B cell (primary cell): ENCODE measurements around the gene BICDL2. TPM values are rescaled to one million over a fixed set of nuclear protein-coding genes. Genes with fewer than 3 reads are reported as not detected.

Experiments used
- ATAC-seq: fragments of 200-7000 bp; cut with Tn5 transposase; one replicate; pipeline ENCODE4 v1.10.0; 2021; ENCODE audit warnings: low read depth, mild to moderate bottlenecking, moderate number of reproducible peaks, moderate library complexity
- CTCF ChIA-PET: fragments of 350-600 bp; sonication (Branson Sonifier 250); formaldehyde crosslinking; loops from one replicate; lab custom pipeline; 2021; ENCODE audit warnings: antibody characterized with exemption, inconsistent platforms; lab: Charles Lee
- POLR2A ChIA-PET: fragments of 350-600 bp; sonication (Branson Sonifier 250); formaldehyde crosslinking; loops from one replicate; lab custom pipeline; 2021; ENCODE audit warnings: antibody characterized with exemption; lab: Charles Lee
- DNase-seq: peaks from one replicate; pipeline ENCODE4 v3.0.0; 2013
- H2AFZ ChIP-seq: 2 replicates; pipeline ENCODE4 v1.6.1; 2012; ENCODE audit warnings: mild to moderate bottlenecking, low read depth, low read length; ENCODE audit not compliant: insufficient read depth, poor library complexity, severe bottlenecking
- H3K27ac ChIP-seq, 2 donors: 1 replicate in 1 of 2; 2 replicates in 1 of 2; pipeline ENCODE4 v1.5.1; 2012 to 2013; ENCODE audit warnings: low read length in 2 of 2, mild to moderate bottlenecking in 2 of 2, moderate library complexity in 1 of 2
- H3K27me3 ChIP-seq, 4 experiments: fragments of 200-600 bp in 1 of 4; sonication (generic) in 1 of 4; replicated peaks in 1 of 4; 1 replicate in 2 of 4; 2 replicates in 2 of 4; pipeline versions ENCODE4 v1.6.1 to v1.7.0; 2013 to 2016; ENCODE audit warnings: low read length in 3 of 4, mild to moderate bottlenecking in 2 of 4, mixed read lengths in 1 of 4, moderate library complexity in 1 of 4; ENCODE audit not compliant: insufficient read depth in 4 of 4, control insufficient read depth in 3 of 4; ENCODE audit errors: control extremely low read depth in 1 of 4
- H3K36me3 ChIP-seq, 2 experiments: replicated peaks in 1 of 2; 1 replicate in 1 of 2; 2 replicates in 1 of 2; pipeline versions ENCODE4 v1.6.1 to v1.7.1; 2013; ENCODE audit warnings: low read length in 1 of 2; ENCODE audit not compliant: insufficient read depth in 2 of 2, control insufficient read depth in 1 of 2; ENCODE audit errors: control extremely low read depth in 1 of 2, extremely low read depth in 1 of 2
- H3K4me1 ChIP-seq, 2 donors: fragments of 200-600 bp in 1 of 2; sonication (generic) in 1 of 2; 1 replicate in 1 of 2; 2 replicates in 1 of 2; pipeline versions ENCODE4 v1.5.1 to v1.6.1; 2013 to 2017; ENCODE audit warnings: low read length in 2 of 2; ENCODE audit not compliant: control insufficient read depth in 2 of 2, insufficient read depth in 2 of 2
- H3K4me2 ChIP-seq: replicated peaks from 2 replicates; pipeline ENCODE3; 2012; ENCODE audit warnings: mild to moderate bottlenecking, low read depth, low read length; ENCODE audit not compliant: poor library complexity, severe bottlenecking
- H3K4me3 ChIP-seq, 5 experiments: fragments of 200-600 bp in 1 of 5; sonication (generic) in 1 of 5; 1 replicate in 3 of 5; 2 replicates in 2 of 5; pipeline versions ENCODE4 v1.5.1 to v1.7.0; 2011 to 2016; ENCODE audit warnings: low read length in 4 of 5, mild to moderate bottlenecking in 4 of 5, low read depth in 2 of 5, control low read depth in 1 of 5, moderate library complexity in 1 of 5; ENCODE audit not compliant: insufficient read depth in 1 of 5; ENCODE audit errors: control extremely low read depth in 1 of 5, extremely low read depth in 1 of 5
- H3K79me2 ChIP-seq: fragments of 200-600 bp; sonication (generic); one replicate; pipeline ENCODE4 v1.6.0; 2016; ENCODE audit warnings: low read length; ENCODE audit not compliant: control insufficient read depth, insufficient read depth
- H3K9ac ChIP-seq: fragments of 200-600 bp; sonication (generic); 2 replicates; pipeline ENCODE4 v1.6.1; 2017; ENCODE audit warnings: mild to moderate bottlenecking, low read length, moderate library complexity
- H3K9me3 ChIP-seq, 3 donors: one replicate each; pipeline versions ENCODE4 v1.6.1 to v1.7.1; 2013; ENCODE audit warnings: low read length in 2 of 3; ENCODE audit not compliant: control insufficient read depth in 2 of 3, insufficient read depth in 1 of 3; ENCODE audit errors: control extremely low read depth in 1 of 3
- H4K20me1 ChIP-seq: 2 replicates; pipeline ENCODE4 v1.6.0; 2012; ENCODE audit warnings: mild to moderate bottlenecking, low read length; ENCODE audit not compliant: insufficient read depth, control insufficient read depth, poor library complexity, severe bottlenecking
- H3K27ac Mint-ChIP-seq: one replicate; pipeline ENCODE4 v1.8.0; 2021; ENCODE audit warnings: mixed read lengths
- H3K27me3 Mint-ChIP-seq: one replicate; pipeline ENCODE4 v1.8.0; 2021; ENCODE audit warnings: mixed read lengths
- H3K4me1 Mint-ChIP-seq: one replicate; pipeline ENCODE4 v1.8.0; 2021; ENCODE audit warnings: mixed read lengths
- H3K4me3 Mint-ChIP-seq: one replicate; pipeline ENCODE4 v1.8.0; 2021; ENCODE audit warnings: mixed read lengths
- H3K9me3 Mint-ChIP-seq: one replicate; pipeline ENCODE4 v1.8.0; 2022; ENCODE audit warnings: mixed read lengths; ENCODE audit not compliant: insufficient read depth
- EZH2 ChIP-seq: IDR thresholded peaks from 2 replicates; pipeline ENCODE4 v1.6.1; 2012; ENCODE audit warnings: borderline replicate concordance, low read depth, mild to moderate bottlenecking, moderate library complexity, low read length; ENCODE audit not compliant: insufficient read depth, poor library complexity, severe bottlenecking
- WGBS: methylation state at CpG from one replicate; pipeline ENCODE4 v1.1.5; 2013; ENCODE audit warnings: missing lambda C conversion rate; ENCODE audit not compliant: insufficient coverage; 5-methylcytosine and 5-hydroxymethylcytosine counted together
- intact Hi-C: fragments of 100-400 bp; cut with micrococcal nuclease; formaldehyde crosslinking; loops from one replicate; pipeline ENCODE4 v1.10.0; 2022
- polyA plus RNA-seq: library from polyadenylated mRNA; depleted of rRNA; stranded (reverse); fragments of >200 nt; gene quantifications from 2 replicates; pipeline ENCODE4 v1.2.3, GENCODE V29; 2012
- total RNA-seq, 2 donors: library from RNA; stranded (reverse); fragments of 120-200 nt in 1 of 2; gene quantifications; 1 replicate in 1 of 2; 2 replicates in 1 of 2; pipeline versions ENCODE4 v1.2.3 to v1.2.4, GENCODE V29; 2013 to 2022
- TF ChIP-seq, protein P1 (sequence below): fragments of 200-600 bp; IDR thresholded peaks from one replicate; pipeline ENCODE4 v1.8.0; 2022; ENCODE audit warnings: antibody characterized with exemption, mild to moderate bottlenecking

BICDL2 gene
- total and polyA plus RNA-seq, 2 donors (not counting 1 experiment from before 2014, with no cell fraction given) = 0.20 TPM; not detected in 1

DNA sequence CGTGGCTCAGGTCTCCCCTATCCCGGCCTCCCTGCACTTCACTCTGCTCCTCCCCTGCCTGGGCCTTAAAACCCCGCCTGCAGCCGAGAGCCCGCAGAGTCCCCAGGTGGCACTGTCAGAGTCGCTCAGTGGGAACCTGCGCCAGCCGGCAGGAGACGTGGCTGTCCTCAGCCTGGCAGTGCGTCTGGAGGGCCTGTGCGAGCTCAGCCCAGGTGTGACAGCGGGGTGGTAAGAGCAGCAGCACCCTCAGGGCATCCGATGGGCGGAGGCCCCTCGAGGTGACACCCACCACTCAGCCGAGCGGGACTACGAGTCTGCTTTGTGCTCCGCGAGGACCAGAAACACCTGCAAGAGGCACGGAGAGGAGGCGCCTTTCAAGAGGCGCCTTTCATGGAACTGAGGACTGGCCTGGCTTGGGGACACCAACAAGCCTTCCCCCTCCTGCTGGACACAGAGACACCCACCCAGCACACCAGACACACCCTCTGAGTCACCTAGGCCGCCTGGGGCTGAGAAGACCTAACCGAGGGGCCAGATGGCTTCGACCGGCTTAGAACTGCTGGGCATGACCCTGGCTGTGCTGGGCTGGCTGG, 23.8 kb downstream of the BICDL2 start, which contains the start of gene CLDN9:
Gene CLDN9, plus strand, starts transcription at position 96 of the 593 bp plus-strand sequence. Its CDS starts 440 bp downstream, at position 536.
- H3K27me3 ChIP-seq = peaks cover 0 to 30% (median 13%) of the 10 kb centered on the region in 4 experiments
- peaks cover 0 to 13% (median 0%) of the 10 kb centered on the region in 3 donors for H3K9me3 ChIP-seq
- no peaks in the 10 kb centered on the region for H4K20me1 ChIP-seq
- no peak within 1 kb of the TSS for H3K4me3 Mint-ChIP-seq
- 54% methylated on average over 27 of the region's 27 CpGs for WGBS
- H3K79me2 ChIP-seq = no peaks in the 10 kb centered on the region
- ATAC-seq (no peak), DNase-seq (no peak)
- no peak within 1 kb of the TSS for H3K27ac Mint-ChIP-seq
- POLR2A ChIA-PET = no interaction called here
- no peak within 1 kb of the TSS for H2AFZ ChIP-seq
- H3K4me2 ChIP-seq = no peak within 1 kb of the TSS
- CTCF ChIA-PET = interaction anchor here (0.9 kb wide), 1 partner anchor 17 kb away, joined by 4 read pairs; no protein-coding TSS in a partner anchor
- intact Hi-C loops = no loop called here
- H3K9ac ChIP-seq = no peak within 1 kb of the TSS
- H3K27me3 Mint-ChIP-seq = peaks cover 22% of the 10 kb centered on the region
- TF ChIP-seq EZH2 = no peak
- TF ChIP-seq, protein P1, sequence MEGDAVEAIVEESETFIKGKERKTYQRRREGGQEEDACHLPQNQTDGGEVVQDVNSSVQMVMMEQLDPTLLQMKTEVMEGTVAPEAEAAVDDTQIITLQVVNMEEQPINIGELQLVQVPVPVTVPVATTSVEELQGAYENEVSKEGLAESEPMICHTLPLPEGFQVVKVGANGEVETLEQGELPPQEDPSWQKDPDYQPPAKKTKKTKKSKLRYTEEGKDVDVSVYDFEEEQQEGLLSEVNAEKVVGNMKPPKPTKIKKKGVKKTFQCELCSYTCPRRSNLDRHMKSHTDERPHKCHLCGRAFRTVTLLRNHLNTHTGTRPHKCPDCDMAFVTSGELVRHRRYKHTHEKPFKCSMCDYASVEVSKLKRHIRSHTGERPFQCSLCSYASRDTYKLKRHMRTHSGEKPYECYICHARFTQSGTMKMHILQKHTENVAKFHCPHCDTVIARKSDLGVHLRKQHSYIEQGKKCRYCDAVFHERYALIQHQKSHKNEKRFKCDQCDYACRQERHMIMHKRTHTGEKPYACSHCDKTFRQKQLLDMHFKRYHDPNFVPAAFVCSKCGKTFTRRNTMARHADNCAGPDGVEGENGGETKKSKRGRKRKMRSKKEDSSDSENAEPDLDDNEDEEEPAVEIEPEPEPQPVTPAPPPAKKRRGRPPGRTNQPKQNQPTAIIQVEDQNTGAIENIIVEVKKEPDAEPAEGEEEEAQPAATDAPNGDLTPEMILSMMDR = no peak
- no peaks in the 10 kb centered on the region for H3K9me3 Mint-ChIP-seq
- H3K27ac ChIP-seq = no peak within 1 kb of the TSS
- H3K4me1 ChIP-seq = peaks cover 9 to 11% of the 10 kb centered on the region in 2 donors
- H3K4me1 Mint-ChIP-seq = peaks cover 9% of the 10 kb centered on the region
- H3K4me3 ChIP-seq = no peak within 1 kb of the TSS
- no peaks in the 10 kb centered on the region for H3K36me3 ChIP-seq

GRCh38 chr16:3012246-3012645, 24.5 kb downstream of the BICDL2 start:
- Histone ChIP-seq H3K4me3 (no peak overlapping the region), H3K9me3 (peaks cover 0 to 16% (median 0%) of the 10 kb centered on the region in 3 donors), H2AFZ (no peak overlapping the region), H3K36me3 (no peaks in the 10 kb centered on the region), H3K4me1 (peaks cover 15 to 16% of the 10 kb centered on the region in 2 donors), H4K20me1 (no peaks in the 10 kb centered on the region), H3K27ac (no peak overlapping the region), H3K4me2 (no peak overlapping the region), H3K9ac (no peak overlapping the region), H3K79me2 (no peaks in the 10 kb centered on the region), H3K27me3 (peaks cover 0 to 25% (median 9%) of the 10 kb centered on the region in 4 experiments)
- Mint-ChIP-seq H3K27ac (no peak overlapping the region), H3K27me3 (peaks cover 21% of the 10 kb centered on the region), H3K4me3 (no peak overlapping the region), H3K9me3 (no peaks in the 10 kb centered on the region), H3K4me1 (peaks cover 15% of the 10 kb centered on the region)
- TF ChIP-seq, protein P1 = no peak
- no peak for TF ChIP-seq EZH2
- no peak for ATAC-seq
- WGBS = 45% methylated on average over 18 of the region's 19 CpGs
- ChIA-PET CTCF (interaction anchor here (0.9 kb wide), 1 partner anchor 18 kb away, joined by 4 read pairs; no protein-coding TSS in a partner anchor), POLR2A (no interaction called here)
- intact Hi-C loops = no loop called here
- DNase-seq = no peak
